Measurements from ENCODE around the gene PIGZ.

Gene PIGZ

DNA sequence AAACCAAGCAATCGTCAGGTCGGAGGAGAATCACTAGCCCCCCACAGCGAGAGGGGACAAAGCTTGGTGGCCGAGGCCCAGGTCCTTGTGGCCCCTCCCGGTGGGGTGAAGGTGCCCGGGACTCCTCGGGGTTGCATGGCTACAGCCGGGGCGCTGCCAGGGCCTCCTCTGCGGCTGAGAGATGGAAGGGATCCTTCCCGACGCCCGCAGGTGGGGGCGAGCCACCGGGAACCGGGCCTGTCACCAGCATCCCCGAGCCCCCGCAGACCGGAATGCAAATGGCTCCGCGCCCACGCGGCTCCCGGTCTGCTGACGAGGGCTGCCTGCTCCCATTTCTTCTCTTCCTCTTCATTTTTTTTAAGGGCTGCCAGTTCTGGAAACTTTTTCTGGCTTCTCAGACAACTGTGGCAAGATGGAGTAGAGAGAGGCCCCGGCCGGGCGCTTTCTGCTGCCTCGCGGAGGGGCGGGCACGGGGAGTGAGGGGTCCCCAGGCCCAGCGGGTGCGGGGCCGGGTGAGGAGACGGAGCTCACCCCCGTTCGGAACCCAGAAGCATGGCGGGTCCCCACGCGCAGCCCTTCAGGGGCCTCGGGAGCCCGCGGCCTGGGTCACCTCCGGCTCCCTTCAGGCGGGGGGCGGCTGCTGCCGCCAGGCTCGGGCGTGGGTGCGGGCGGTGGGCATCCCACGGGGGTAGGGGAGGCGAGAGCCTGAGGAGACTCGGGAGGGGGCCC is 33.5 kb upstream of the PIGZ start:
- no peak for DNase-seq (ENCODE audit: low read depth in 2 of 2)

DNA sequence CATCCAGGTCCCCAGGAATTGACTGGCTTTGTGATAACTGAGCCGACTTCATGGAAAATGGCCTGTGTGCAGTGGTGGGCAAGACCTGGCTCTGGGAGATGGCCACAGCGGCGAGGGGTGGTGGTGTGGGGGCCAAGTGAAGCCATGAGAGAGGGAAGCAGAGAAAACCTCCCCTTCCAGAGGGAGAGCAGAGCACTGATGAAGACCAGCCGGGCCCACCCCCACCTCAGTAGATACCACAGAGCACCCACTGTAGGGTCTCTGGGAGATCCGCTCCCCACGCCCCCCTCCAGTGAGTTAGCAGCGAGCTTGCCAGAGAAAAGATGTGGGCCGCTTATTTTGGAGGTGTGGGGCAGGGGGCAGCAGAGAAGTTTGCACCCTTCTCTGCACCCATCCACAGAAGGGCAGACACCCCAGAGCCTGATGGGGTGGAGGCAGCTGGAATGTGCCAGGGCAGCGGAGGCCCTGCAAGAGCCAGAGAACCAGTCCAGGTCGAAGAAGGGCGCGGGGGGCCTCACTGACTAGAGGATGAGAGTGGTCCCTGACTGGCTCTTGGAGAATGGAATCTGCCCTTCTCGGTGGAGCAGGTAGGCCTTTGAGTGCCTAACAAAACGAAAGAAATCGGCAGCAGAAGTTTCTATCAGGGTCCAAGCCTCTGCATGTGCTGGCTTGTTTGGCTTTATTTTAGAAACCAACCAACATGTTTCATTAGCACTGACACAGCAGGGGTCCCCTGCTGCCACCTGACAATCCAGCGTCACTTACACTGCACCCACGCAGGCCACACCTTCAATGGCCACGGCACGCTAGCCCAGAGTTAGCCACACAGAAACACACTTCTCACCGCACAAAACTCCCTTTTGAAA is 32.7 kb upstream of the PIGZ start:
- DNase-seq (ENCODE audit: low read depth in 2 of 2) = no peak

DNA sequence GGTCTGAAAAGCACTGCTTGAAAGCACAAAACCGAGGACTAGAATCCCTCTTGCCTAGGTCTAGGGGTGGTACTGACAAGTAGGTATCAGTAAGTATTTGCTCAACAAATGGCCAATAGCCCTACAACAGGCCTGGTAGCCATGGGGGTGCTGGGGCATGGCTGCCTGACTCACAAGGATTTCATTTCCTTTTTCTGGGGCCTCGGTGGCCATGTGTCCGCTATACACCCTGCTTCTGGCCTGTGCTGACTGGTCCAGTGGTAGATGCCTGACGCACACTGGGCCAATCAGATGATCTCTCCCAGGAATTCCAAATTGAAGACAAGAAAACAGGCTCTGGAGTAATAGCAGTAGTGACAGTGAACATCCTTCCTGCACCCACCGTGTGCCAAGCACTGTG is 31.6 kb upstream of the PIGZ start:
- no peak for DNase-seq (ENCODE audit: low read depth in 2 of 2)

DNA sequence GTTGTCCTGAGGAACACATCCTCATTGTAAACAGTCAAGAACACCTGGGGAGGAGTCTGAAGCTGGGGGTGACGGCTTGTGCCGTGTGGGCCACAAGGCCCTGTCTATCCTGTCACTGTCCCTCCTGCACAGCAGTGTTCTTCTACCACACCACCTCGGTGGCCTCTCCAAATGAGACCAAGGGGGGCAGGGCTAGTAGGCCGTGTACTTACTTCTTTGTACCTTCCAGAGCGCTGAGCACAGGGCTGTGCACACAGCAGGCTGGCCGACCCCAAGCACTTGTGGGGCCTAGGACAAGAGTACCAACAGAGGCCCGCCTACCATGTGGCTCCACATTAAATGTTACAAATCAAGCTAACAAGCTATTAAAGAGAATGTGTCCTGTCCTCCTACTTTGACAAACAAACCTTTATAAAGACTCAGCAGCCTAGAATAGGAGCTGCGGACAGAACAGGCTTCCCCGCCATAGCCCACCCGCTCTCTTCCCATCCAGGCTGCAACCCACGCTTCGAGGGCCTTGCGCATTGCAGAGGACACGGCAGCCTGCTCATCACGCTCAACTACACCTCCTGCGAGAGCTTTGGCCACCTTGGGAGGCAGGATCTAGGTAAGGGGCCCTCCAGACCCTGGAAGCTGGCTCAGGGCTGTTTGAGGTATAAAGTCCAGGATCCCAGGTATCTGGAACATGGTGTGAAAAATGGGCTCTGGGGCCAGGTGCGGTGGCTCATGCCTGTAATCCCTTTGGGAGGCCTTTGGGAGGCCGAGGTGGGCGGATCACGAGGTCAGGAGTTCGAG is 30.5 kb upstream of the PIGZ start:
- no peak for DNase-seq (ENCODE audit: low read depth in 2 of 2)

DNA sequence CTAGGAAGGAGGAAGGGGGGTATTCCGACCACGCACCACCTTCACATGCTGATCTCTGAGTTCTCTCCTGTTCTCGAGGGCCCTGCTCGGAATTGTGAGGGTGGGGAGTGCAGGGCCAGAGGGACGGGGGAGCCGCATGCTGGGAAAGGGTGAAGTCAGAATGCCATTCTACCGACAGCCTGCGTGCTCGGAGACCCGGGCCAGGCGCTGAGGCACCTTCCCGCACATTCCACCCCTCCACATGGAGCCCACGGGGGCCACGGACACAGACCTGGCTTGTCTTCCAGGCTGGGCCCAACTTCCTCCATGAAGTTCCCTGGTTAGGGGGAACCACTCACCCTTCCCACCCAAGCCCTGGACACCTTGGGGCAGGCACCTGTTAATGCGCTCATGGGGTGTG is 28.7 kb upstream of the PIGZ start:
- DNase-seq (ENCODE audit: low read depth in 2 of 2) = no peak

DNA sequence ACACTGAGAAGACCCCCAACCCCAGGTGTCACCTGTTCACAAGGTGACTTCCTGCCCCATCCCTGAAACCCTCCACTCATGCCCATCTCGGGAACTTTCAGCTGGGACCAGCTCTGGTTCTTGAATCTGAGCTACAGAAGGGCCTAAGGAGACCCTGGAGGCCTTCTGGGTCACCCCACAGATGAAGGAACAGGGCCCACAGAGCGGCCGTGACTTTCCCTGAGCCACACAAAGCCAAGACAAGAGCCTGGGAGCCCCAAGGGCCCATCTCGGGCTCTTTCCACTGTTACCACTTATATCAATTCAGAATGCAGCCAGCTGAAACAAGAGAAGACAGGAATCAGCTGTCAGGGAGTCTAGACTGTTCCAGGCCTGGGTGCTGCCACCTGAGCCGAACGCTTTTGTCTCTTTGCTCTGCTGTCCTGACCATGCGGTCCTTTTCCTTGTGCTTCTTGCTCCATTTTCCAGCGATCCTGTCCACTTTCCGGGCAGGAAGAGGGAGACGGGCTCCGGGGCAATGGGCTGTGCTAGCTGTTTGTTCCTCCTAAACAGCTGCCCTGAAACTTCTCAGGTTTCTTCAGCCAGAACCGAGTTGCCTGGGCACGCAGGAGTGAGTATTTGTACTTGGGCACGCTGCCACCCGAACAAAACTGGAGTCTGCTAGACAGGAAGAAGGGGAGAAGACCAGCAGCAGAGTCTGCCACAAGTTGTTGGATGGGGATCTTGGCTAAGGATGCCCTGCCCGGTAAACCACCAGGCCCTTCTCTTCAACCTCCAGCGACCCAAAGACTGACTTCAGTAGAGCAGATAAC is 28.0 kb upstream of the PIGZ start:
- no peak for DNase-seq (ENCODE audit: low read depth in 2 of 2)

DNA sequence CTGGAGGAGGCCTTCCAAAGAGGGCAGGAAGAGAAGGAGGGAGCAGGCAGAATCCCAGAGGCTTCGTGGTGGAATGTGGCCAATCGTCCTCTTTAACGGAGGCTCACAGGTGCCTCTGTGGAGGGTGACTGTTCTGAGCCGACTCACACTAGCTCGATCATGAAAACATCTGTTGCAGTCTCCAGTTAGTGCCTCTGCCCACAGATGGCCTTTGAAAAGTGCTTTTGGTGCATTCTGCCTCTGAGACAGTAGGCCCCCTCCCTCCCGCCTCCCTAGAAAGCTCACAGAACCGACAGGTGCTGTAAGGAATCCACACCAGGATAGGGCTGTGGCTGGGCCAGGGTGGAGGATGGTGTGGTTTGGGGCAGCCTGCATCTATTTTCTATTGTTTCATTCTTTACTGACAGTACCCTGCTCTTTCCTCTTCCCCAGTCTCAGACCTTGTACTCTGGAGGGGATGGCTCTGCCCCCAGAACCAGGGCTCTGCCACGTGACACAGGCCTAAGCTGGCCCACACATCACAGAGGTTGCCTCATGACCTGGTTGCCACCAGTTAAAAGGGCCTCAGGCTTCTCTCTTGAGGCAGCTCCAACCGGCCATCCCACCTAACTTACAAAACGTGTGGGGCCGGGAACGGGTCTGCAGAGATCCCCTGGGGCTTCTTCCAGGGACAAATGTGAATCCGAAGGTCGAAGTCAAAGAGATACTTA is 27.2 kb upstream of the PIGZ start:
- no peak for DNase-seq (ENCODE audit: low read depth in 2 of 2)

DNA sequence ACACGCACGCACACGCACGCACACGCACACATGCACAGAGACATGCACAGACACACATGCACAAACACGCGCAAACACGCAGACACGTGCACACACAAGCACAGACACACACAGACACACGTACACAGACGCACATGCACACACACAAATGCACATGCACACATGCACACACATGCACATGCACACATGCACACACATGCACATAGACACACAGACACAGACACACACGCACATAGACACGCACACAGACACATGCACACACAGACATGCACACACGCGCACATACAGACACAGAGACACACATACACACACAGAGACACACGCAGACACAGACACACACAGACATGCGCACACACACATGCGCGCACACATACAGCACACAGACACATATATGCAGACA is 26.4 kb upstream of the PIGZ start:
- no peak for DNase-seq (ENCODE audit: low read depth in 2 of 2)

DNA sequence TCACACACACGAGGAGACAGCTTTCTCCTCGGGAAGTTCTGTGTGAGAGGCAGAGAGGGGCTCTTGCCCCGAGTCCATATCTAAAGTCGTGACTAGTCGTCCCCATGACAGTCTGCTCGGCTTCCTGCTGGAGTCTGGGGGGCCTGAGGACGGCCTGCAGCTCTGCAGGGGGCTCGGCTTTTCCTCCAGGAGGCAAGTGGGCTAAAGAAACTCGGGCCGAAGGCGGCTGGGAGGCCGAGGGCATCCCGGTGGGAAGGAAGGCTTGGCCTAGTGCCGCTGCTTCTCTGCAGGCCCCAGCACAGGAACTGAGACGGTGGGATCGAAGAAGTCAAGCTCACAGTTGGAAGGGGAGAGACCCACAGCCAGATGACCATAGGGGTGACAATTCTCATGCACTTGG is 25.4 kb upstream of the PIGZ start:
- no peak for DNase-seq (ENCODE audit: low read depth in 2 of 2)

DNA sequence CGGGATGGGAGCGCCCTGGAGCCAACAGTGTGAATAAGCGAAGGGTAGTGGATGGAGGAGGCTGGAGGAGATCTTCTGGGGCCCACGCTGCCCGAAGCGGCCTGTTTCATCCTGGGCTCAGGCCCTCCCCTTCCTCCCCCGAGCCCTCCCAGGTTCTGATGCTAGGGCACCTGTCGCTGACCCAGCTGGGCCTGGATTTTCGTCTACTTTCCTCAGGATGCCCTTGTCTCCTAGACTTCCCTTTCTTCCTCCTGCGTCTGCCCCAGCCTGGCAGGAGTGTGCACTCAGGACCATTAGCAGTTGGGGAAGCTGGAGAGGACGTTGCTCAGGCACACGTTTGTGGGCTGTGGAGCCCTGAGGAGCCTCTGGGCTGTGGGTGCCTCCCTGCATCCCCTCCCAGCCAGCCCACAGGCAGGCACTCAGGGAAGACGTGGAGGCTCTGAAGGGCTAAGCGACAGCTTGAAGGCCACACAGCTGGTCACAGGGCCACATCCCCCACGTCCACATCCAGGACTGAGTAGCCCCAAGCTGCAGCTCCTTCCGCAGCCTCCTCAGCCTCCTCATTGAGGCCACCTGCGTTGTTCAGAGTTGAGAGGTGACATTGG is 23.9 kb upstream of the PIGZ start:
- DNase-seq (ENCODE audit: low read depth in 2 of 2) = no peak

DNA sequence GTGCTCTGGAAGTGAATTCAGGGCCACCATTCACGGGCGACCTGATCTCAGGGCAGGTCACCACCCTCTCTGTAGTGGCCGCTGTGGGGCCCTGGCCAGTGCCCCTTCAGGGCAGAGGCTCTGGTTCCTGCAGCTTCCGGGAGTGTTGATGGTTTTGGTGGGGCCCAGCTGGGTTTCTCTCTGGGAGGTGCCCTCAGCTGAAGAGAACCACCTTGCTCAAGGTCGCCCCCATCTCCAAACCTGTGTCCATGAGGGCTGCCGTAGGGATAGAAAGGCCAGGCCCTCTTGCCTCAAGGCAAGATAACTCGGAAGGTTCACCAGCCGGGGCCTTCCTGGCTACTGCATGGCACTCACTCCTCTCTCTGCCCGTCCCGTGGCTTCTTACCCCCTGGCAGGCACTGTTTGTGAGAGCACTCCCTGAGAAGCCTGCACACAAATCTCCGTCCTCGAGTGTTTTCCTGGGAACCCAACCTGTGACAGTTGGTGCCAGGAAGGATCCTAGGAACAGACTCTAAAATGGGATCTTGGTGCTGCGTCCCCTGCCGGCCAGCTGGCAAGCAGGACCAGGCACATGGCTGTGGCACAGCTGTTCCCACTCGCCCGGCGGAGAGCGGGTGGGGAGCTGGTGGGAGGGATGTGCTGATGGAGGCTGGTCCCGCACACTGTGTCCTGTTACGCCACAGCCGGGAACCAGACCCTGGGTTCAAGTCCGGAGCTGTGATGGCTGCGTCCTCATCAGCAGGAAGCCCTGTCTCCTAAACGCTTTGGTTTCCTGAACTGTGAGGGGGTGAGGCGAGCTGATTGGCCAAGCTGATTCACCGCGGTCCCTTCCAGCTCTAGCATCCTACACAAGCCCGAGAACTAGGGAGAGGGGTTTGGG is 23.2 kb upstream of the PIGZ start:
- DNase-seq (ENCODE audit: low read depth in 2 of 2) = no peak

DNA sequence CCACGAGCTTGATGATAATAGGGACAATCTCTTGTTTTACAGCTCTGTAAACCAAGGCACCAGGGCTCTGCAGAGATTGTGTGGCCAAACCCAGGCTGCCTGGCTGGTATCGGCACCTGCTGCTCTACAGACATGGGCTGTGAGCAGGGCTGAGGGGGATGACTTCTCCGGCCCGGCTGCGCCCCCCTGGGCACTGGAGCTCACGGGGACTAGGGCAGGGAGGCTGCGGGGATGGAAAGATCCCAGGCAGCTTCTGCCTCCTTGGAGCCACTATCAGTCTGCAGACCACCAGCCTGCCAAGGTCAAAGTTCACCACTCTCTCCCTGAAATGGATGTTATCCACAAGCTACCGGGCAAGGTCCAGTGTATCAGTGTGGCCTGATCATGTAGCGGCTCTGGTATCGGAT is 22.0 kb upstream of the PIGZ start:
- DNase-seq (ENCODE audit: low read depth in 2 of 2) = no peak

DNA sequence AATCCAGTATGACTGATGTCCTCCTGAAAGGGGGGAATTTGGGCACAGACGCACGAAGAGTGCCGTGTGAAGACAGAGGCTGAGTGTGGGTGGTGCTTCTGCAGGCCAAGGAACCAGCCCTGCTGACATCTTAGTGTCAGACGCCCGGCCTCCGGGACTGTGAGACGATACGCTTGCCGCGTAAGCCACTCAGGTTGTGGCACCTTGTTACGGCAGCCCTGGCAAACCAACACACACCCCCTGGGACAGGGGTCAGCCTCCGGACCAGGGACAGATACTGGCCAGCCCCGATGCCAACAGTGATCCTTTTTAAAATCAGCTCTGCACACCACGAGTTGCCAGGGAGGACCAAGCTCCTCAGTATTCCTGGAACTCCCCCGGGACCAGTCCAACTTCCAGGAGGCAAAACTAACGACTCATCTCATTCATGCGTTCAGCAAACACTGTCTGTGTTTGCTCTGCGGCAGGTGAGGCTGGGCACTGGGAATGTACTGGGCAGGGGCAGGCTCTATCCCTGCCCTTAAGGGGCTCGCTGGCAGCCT is 21.2 kb upstream of the PIGZ start:
- no peak for DNase-seq (ENCODE audit: low read depth in 2 of 2)

DNA sequence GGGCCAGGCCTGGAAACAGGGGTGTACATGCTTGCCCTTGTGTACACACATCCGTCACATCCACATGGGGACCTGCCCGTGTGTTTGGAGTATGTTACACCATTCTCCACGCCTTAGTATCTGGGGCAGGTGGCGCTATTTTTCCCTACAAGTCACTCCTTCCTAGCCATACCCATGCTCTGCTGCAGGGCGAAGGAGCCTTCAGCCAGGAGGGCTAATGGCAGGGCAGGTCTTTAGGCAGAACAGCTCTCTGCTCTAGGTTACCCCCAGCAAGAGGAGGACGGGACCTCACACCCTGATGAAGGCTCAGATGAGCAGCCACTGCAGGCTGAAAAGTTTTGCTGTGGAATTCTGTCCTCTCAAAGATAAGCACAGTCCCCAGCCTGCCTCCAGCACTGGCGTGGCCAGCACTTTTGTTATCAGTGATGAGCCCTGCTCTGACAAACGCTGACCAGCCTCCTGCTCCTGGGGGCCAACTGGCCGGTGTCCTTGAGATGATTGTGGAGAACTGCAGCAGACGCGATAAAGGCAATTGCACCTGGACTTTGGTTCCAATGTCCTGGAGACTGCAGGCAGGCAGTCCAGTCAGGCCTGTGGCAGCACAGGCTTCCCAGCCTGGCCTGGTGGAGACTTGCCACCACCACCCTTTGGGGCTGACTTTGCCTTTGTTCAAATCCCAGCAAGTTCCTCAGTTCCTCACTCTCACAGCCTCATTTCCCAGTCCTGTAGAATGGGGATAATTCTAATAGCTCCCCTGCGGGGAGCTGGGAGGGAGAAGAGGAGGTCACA is 19.8 kb upstream of the PIGZ start:
- no peak for DNase-seq (ENCODE audit: low read depth in 2 of 2)

DNA sequence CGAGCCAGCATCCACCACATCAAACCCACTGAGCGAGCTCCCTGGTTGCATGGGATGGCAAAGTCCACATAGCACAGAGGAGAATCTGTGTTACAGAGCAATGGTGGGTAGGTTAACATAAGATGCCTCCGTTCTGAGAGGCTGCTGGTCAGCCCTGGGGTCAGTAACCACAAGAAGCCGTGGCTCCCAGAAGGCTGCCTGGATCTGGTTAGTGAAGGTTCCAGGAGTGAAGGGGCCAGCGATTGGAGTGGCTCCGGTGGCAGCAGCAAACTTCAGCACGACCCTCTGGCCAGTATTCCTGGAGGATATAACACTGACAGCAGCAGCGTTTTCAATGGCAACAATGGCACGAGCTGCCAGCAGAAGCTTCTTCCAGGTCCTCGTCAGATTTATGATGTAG is 18.4 kb upstream of the PIGZ start:
- no peak for DNase-seq (ENCODE audit: low read depth in 2 of 2)

DNA sequence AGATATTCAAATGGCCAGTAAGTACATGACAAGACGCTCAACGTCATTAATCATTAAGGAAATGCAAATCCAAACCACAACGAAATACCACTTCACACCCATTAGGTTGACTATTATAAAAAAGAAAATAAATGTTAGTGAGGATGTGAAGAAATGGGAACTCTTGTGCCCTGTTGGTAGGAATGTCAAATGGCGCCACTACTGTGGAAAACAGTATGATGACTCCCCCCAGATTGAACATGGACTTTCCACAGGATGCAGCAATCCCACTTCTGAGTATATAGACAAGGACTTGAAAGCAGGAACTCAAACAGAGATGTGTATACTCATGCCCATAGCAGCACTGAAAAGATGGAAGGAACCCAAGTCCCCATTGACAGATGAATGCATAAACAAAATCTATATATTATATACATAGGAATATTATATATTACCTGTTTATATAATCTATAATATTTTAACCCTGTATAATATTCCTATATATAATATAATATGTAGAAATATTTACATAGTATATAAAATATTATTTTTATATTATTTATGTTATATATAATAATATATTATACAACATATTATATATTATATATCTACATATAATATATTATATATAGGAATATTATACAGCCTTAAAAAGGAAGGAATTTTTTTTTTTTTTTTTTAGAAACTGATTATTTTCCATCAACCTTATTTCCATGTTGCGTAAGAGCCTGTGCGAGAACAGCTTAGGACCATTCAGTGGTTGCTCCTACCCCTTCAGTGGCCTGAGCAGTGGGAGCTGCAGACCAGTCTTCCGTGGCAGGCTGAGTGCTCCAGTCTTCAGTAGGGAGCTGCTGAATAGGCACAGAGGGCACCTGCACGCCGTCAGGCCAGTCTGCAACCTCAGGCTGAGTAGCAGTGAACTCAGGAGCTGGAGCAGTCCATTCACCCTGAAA is 17.6 kb upstream of the PIGZ start:
- no peak for DNase-seq (ENCODE audit: low read depth in 2 of 2)

DNA sequence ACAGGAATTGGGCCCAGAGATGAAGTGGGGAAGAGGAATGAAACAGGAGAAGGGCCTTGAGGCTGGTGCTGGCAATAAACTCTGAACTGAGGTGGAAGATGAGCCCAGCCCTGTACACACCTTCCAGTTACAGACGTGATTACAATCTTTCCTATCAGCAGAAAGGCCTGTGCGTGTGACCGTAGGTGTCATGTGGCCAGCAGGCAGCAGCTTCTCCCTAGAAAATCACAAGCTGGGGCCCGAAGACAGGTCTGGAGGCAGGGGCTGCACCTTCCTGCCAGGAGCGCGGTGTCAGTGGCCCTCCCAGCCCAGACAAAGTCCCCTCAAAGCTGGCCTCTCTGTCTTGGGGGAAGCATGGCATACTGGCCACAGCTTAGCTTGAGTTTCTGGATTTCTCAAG is 16.7 kb upstream of the PIGZ start:
- no peak for DNase-seq (ENCODE audit: low read depth in 2 of 2)
